C4-2B (cell line): ENCODE data around the gene TOMM20.

Experiments used
- H3K27ac ChIP-seq: fragments of 450-650 bp; 2 replicates; pipeline ENCODE4 v1.5.1; 2017
- CTCF ChIP-seq: fragments of 450-650 bp; conservative IDR thresholded peaks from 2 replicates; pipeline ENCODE4 v1.5.1; 2017; ENCODE audit warnings: mild to moderate bottlenecking
- ZFX ChIP-seq: fragments of 450-650 bp; IDR thresholded peaks from 2 replicates; pipeline ENCODE4 v1.6.1; 2017

The TOMM20 gene

GRCh38 chr1:235136111-235136510, 7.5 kb upstream of the TOMM20 start:
- H3K27ac ChIP-seq, result no peak overlapping the region
- TF ChIP-seq CTCF, result no peak
- TF ChIP-seq ZFX, result no peak

DNA sequence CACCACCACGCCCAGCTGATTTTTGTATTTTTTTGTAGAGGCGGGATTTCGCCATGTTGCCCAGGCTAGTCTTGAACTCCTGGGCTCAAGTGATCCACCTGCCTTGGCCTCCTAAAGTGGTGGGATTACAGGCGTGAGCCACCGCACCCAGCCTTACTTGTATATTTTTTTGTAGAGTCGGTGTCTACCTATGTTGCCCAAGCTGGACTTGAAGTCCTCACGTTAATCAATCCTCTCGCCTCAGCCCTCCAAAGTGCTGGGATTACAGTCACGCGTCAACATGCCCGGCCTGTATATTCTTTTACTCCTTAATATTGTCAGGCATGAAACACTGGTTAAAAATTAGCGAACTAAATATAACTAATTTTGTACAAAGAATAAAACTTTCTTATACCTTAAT, 5.5 kb upstream of the TOMM20 start:
- no peak overlapping the region for H3K27ac ChIP-seq
- TF ChIP-seq ZFX (no peak), CTCF (no peak)

DNA sequence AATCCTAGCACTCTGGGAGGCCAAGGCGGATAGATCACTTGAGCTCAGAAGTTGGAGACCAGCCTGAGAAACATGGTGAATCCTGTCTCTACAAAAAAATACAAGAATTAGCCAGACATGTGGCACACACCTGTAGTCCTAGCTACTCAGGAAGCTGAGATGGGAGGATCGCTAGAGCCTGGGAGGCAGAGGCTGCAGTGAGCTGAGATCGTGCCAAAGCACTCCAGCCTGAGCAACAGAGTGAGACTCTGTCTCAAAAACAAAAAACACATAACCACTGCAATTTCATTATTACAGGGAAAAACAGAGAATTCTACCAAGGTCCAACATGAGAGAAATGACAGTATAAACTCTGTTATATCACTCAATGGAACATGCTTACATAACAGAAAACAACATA, 4.4 kb upstream of the TOMM20 start:
- TF ChIP-seq CTCF (no peak), ZFX (no peak)
- no peak overlapping the region for H3K27ac ChIP-seq

DNA sequence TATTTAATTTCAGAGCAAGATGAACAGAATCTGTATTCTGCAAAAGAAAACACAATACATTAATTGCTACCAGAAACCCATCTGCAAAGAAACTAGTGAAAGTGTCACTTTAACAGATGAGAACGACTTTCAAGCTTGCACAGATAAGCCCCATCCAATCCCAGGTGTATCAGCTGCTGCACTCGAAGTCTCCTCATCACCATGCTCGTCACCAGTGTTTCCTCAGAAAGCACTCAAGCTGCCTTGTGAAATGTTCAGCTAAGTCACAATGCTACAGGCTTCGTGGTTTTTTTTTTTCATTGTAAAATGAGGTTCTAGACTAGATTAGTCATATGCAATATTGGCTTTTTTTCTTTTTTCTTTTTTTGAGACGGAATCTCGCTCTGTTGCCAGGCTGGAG, 3.3 kb upstream of the TOMM20 start:
- TF ChIP-seq ZFX (no peak), CTCF (no peak)
- no peak overlapping the region for H3K27ac ChIP-seq

DNA sequence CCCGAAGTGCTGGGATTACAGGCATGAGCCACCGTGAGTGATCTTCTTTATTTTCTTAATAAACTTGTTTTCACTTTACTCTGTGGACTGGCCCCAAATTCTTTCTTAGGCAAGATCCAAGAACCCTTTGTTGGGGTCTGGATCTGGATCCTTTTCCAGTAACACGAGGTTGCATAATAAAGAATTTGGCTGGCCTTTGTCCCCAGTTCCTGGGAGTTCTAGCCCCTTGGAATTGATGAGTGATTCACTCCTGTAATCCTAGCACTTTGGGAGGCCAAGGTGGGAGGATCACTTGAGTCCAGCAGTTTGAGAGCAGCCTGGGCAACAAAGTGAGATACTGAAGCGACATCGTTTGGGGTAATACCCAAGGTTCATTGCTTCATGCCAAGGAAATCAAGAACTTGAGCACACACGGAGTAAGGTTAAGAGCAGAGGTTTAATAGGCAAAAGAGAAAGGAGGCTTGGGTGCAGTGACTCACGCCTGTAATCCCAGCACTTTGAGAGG, 2.2 kb upstream of the TOMM20 start:
- peak overlapping the region; percentile 99 for H3K27ac ChIP-seq
- TF ChIP-seq CTCF (no peak), ZFX (no peak)

DNA sequence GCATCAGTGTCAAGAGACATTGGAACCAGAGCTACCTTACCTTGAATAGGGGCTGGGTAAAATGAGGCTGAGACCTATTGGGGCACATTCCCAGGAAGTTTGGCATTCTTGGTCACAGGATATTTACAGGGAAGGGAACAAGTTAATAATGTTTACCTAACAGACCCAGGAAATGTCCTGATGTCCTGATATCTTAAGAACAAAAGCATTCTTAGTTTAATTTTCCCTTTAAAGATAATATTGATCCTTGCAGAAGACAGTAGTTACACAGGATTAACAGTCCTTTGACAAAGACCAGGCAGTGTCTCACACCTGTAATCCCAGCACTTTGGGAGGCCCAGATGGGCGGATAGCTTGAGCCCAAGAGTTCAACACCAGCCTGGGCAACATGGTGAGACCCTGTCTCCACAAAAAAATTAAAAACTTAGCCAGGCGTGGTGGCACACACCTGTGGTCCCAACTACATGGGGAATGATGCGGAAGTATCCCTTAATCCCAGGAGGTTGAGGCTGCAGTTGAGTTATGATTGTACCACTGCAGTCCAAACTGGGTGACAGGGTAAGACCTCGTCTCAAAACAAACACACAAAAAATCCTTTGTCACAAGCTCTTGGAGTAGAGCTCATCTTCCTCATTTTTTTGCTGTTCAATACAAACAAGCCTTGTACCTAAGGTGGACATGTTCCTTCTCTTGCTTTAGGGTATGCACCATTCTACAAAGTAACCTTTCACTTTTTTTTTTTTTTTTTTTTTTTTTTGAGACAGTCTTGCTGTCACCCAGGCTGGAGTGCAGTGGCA, 1.3 kb upstream of the TOMM20 start:
- TF ChIP-seq ZFX, result no peak
- peak overlapping the region; percentile 99 for H3K27ac ChIP-seq

GRCh38 chr1:235127732-235128455, 743 bp downstream of the TOMM20 start:
- H3K27ac ChIP-seq, result peak overlapping the region; percentile 99
- TF ChIP-seq ZFX (no peak), CTCF (no peak)
